Adrenal gland (tissue), 12 donors: ENCODE results near the gene FUT6. TPM values are rescaled to one million over a fixed set of nuclear protein-coding genes. Genes with fewer than 3 reads are reported as not detected.

Experiments
- DNase-seq, 7 donors: peaks; one replicate each; pipeline ENCODE4 v3.0.0-alpha.2; 2019 to 2020
- H3K27ac ChIP-seq, 5 donors: fragments of 200-600 bp; sonication (generic) in 4 of 5; 1 replicate in 3 of 5; 2 replicates in 2 of 5; pipeline versions ENCODE4 v1.5.1 to v1.8.0; 2016 to 2020; ENCODE audit warnings: mild to moderate bottlenecking in 1 of 5
- H3K27me3 ChIP-seq: fragments of 200-600 bp; 2 replicates; pipeline ENCODE4 v1.8.0; 2021
- H3K36me3 ChIP-seq, 2 donors: fragments of 200-600 bp; replicated peaks in 1 of 2; 1 replicate in 1 of 2; 2 replicates in 1 of 2; pipeline versions ENCODE4 v1.5.1 to v1.8.0; 2018 to 2022
- H3K4me1 ChIP-seq, 2 donors: fragments of 200-600 bp; replicated peaks in 1 of 2; 1 replicate in 1 of 2; 2 replicates in 1 of 2; pipeline versions ENCODE4 v1.5.1 to v1.8.0; 2018 to 2021
- H3K4me3 ChIP-seq, 4 donors: fragments of 200-600 bp; sonication (generic) in 3 of 4; one replicate each; pipeline ENCODE4 v1.5.1; 2016 to 2018
- H3K9me3 ChIP-seq, 3 donors: fragments of 200-600 bp; sonication (generic) in 1 of 3; replicated peaks in 1 of 3; 1 replicate in 2 of 3; 2 replicates in 1 of 3; pipeline versions ENCODE4 v1.5.1 to v1.8.0; 2016 to 2021
- CTCF ChIP-seq, 6 experiments: fragments of 450-650 bp in 4 of 6; fragments of 200-600 bp in 2 of 6; sonication (generic) in 1 of 6; IDR thresholded peaks; 1 replicate in 5 of 6; 2 replicates in 1 of 6; pipeline versions ENCODE4 v1.5.1 to v1.8.0; 2016 to 2021; ENCODE audit warnings: antibody characterized with exemption in 6 of 6, mild to moderate bottlenecking in 2 of 6, moderate library complexity in 1 of 6
- POLR2A ChIP-seq, 2 donors: fragments of 450-650 bp; IDR thresholded peaks; one replicate each; pipeline ENCODE4 v1.6.1; 2017; ENCODE audit warnings: antibody characterized with exemption in 2 of 2, mild to moderate bottlenecking in 2 of 2, moderate library complexity in 1 of 2
- WGBS, 4 donors: extraction: QIAGEN DNeasy Blood & Tissue Kit in 2 of 4; methylation state at CpG; one replicate each; pipeline versions ENCODE4 v1.1.5 to v1.1.7; 2013 to 2017; 5-methylcytosine and 5-hydroxymethylcytosine counted together
- intact Hi-C, 2 donors: fragments of 100-400 bp; cut with DNase I; formaldehyde crosslinking; loops; one replicate each; pipeline versions ENCODE4 v1.14.1 to v1.15.0; 2022 to 2023
- polyA plus RNA-seq, 3 donors: library from polyadenylated mRNA; stranded (reverse); fragments of 200-250 nt in 2 of 3; fragments of 350-450 nt in 1 of 3; fragmentation: Illumina TruSeq in 1 of 3; extraction: RNeasy Lipid Tissue Mini Kit (QIAGEN cat#74804) in 1 of 3; gene quantifications; one replicate each; pipeline ENCODE4 v1.2.3, GENCODE V29; 2013 to 2014
- total RNA-seq, 9 donors: library from RNA; depleted of rRNA in 4 of 9; stranded (reverse); fragments of >200 nt in 4 of 9; fragments of 120-200 nt in 1 of 9; fragmentation: NEBNext Ultra II Directional in 1 of 9; extraction: Animal tissue kit (Norgen Biotek cat#: 25700) in 1 of 9; gene quantifications; one replicate each; pipeline versions ENCODE4 v1.1.0 to v1.2.4, GENCODE V29; 2013 to 2023
- donor health status: healthy with polysubstance abuse.
- donor health status: Bipolar disorder and iron deficiency.
- donor health status: DM: yes; HTN: yes; CAD: no.
- donor health status: DM: no; HTN: no; CAD: no.
- donor health status: DM: no; HTN: no; CAD: no.
- donor health status: DM: yes; HTN: yes; CAD: no.

The FUT6 gene
- total and polyA plus RNA-seq, 12 donors: 0.03 TPM; not detected in 11

- Histone ChIP-seq H3K27me3 (no peaks in the 10 kb centered on the region), H3K4me1 (no peaks in the 10 kb centered on the region), H3K4me3 (no peak overlapping the region), H3K36me3 (no peaks in the 10 kb centered on the region), H3K9me3 (no peaks in the 10 kb centered on the region), H3K27ac (no peak overlapping the region)
- intact Hi-C loops: no loop called here
- peak in 1 of 7 donors; percentile 23 for DNase-seq
- TF ChIP-seq POLR2A (IDR thresholded peaks at IDR 0.05): no peak
- no peak for TF ChIP-seq CTCF (IDR thresholded peaks at IDR 0.05)
- 75 to 88% (median 78%) methylated on average over 1 to 11 of the region's 11 CpGs for WGBS, 4 donors
Measured at GRCh38 chr19:5865772-5866171, 26.3 kb upstream of the FUT6 start.

- Histone ChIP-seq H3K4me1 (no peaks in the 10 kb centered on the region), H3K4me3 (no peak overlapping the region), H3K36me3 (no peaks in the 10 kb centered on the region), H3K27ac (no peak overlapping the region), H3K27me3 (no peaks in the 10 kb centered on the region), H3K9me3 (no peaks in the 10 kb centered on the region)
- no peak for DNase-seq
- intact Hi-C loops: no loop called here
- TF ChIP-seq CTCF (IDR thresholded peaks at IDR 0.05) (no peak), POLR2A (IDR thresholded peaks at IDR 0.05) (no peak)
- 80 to 87% (median 84%) methylated on average over 13 to 14 of the region's 14 CpGs for WGBS, 4 donors
Measured at GRCh38 chr19:5864725-5865486, 25.4 kb upstream of the FUT6 start.

GRCh38 chr19:5864013-5864720 lies 24.7 kb upstream of the FUT6 start:
- Histone ChIP-seq H3K27me3 (no peaks in the 10 kb centered on the region), H3K4me1 (no peaks in the 10 kb centered on the region), H3K4me3 (no peak overlapping the region), H3K36me3 (no peaks in the 10 kb centered on the region), H3K27ac (no peak overlapping the region), H3K9me3 (no peaks in the 10 kb centered on the region)
- 73 to 82% (median 81%) methylated on average over 4 to 9 of the region's 9 CpGs for WGBS, 4 donors
- TF ChIP-seq CTCF (IDR thresholded peaks at IDR 0.05) (no peak), POLR2A (IDR thresholded peaks at IDR 0.05) (no peak)
- DNase-seq: no peak
- intact Hi-C loops: no loop called here

GRCh38 chr19:5863030-5863665 lies 23.6 kb upstream of the FUT6 start:
- DNase-seq: no peak
- no peaks in the 10 kb centered on the region for H3K4me1 ChIP-seq
- H3K27ac ChIP-seq: no peak overlapping the region
- TF ChIP-seq CTCF (IDR thresholded peaks at IDR 0.05): no peak
- TF ChIP-seq POLR2A (IDR thresholded peaks at IDR 0.05): no peak
- H3K27me3 ChIP-seq: no peaks in the 10 kb centered on the region
- no peaks in the 10 kb centered on the region for H3K9me3 ChIP-seq
- intact Hi-C loops: no loop called here
- no peaks in the 10 kb centered on the region for H3K36me3 ChIP-seq
- no peak overlapping the region for H3K4me3 ChIP-seq
- 67 to 69% (median 68%) methylated on average over 9 to 11 of the region's 11 CpGs for WGBS, 4 donors
